ENCODE results near the gene DGCR8. TPM values are rescaled to one million over a fixed set of nuclear protein-coding genes. Genes with fewer than 3 reads are reported as not detected.

The DGCR8 gene
- total RNA-seq, 1 donor from 2014 or later: 29.0 TPM

DNA sequence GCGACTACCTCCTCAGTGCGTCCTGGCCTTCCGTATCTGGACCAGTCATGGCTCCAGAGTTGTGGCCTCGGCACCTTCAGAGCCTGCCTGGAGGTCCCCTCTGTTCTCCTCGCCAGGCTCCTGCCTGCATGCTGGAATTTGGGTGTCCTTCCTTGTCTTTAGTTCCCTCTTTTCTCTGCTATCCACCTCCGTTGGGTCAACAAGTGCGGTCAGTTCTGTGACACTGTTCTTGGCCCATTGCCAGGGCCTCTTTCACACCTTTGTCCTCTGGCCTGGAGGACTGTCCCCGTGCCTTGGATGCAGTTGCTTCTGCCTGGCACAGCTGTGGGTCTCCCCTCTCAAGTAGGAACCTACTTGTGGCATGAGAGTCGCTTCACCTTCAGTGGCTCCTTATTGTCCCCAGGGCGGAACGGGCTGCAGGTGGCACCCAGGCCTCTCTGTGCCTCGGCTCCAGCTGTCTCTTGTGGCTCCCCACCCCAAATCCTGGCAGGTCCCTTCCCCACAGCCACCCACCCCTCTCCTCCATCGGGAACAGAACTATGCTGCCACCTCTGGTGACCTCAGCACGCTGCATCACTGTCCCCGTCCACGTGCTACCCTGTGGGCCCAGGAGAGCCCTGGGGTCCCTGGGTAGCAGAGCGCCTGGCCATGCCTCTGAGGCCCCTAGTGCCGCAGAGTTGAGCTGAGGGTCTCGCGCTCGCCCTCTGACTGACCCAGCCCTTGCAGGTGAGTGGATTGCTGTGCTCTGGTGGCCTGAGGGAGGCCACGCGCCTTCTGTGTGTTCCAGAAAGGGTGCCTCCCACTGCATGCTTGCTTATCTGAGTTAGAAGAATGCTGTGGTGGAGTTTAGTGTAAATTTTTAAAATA is 4.7 kb downstream of the DGCR8 start:
- H3K27me3 ChIP-seq (ENCODE audit: insufficient read depth, low read length): no peaks in the 10 kb centered on the region
- no peak overlapping the region for H3K4me3 ChIP-seq (ENCODE audit: insufficient read depth, low read depth, low read length)
- no peak overlapping the region for H3K9ac ChIP-seq (ENCODE audit: low read length)
- H3K9me3 Mint-ChIP-seq (ENCODE audit: unreplicated experiment): no peaks in the 10 kb centered on the region
- H3K4me2 ChIP-seq (ENCODE audit: low read length): peak overlapping the region; percentile 46
- TF ChIP-seq EZH2 (IDR thresholded peaks at IDR 0.05; ENCODE audit: insufficient read depth, low read length): no peak
- TF ChIP-seq, protein P1, sequence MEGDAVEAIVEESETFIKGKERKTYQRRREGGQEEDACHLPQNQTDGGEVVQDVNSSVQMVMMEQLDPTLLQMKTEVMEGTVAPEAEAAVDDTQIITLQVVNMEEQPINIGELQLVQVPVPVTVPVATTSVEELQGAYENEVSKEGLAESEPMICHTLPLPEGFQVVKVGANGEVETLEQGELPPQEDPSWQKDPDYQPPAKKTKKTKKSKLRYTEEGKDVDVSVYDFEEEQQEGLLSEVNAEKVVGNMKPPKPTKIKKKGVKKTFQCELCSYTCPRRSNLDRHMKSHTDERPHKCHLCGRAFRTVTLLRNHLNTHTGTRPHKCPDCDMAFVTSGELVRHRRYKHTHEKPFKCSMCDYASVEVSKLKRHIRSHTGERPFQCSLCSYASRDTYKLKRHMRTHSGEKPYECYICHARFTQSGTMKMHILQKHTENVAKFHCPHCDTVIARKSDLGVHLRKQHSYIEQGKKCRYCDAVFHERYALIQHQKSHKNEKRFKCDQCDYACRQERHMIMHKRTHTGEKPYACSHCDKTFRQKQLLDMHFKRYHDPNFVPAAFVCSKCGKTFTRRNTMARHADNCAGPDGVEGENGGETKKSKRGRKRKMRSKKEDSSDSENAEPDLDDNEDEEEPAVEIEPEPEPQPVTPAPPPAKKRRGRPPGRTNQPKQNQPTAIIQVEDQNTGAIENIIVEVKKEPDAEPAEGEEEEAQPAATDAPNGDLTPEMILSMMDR (IDR thresholded peaks at IDR 0.05; ENCODE audit: insufficient read depth, low read depth, low read length): peak; percentile 6
- H3K4me1 ChIP-seq (ENCODE audit: insufficient read depth, low read length): peaks cover 17% of the 10 kb centered on the region
- FAIRE-seq: no peak
- peak overlapping the region; percentile 66 for H3K4me3 Mint-ChIP-seq (ENCODE audit: unreplicated experiment)
- peaks cover 31% of the 10 kb centered on the region for H3K4me1 Mint-ChIP-seq (ENCODE audit: low read depth, unreplicated experiment)
- H3K27ac ChIP-seq (ENCODE audit: low read depth, low read length): no peak overlapping the region
- H2AFZ ChIP-seq (ENCODE audit: low read depth, low read length): no peak overlapping the region
- peaks cover 18% of the 10 kb centered on the region for H3K36me3 Mint-ChIP-seq (ENCODE audit: low read depth, unreplicated experiment)
- peaks cover 84% of the 10 kb centered on the region for H4K20me1 ChIP-seq (ENCODE audit: insufficient read depth, low read length)
- peaks cover 93% of the 10 kb centered on the region for H3K79me2 ChIP-seq (ENCODE audit: insufficient read depth, low read length)
- no peak for DNase-seq (ENCODE audit: low read depth)
- H3K27ac Mint-ChIP-seq (ENCODE audit: unreplicated experiment): no peak overlapping the region
- H3K9me3 ChIP-seq (ENCODE audit: insufficient read depth, low read depth, low read length): no peaks in the 10 kb centered on the region
- peaks cover 30% of the 10 kb centered on the region for H3K36me3 ChIP-seq (ENCODE audit: insufficient read depth, low read length)
- no peaks in the 10 kb centered on the region for H3K27me3 Mint-ChIP-seq (ENCODE audit: low read depth, unreplicated experiment)

- TF ChIP-seq, protein P1 (IDR thresholded peaks at IDR 0.05; ENCODE audit: insufficient read depth, low read depth, low read length): no peak
- no peak for TF ChIP-seq EZH2 (IDR thresholded peaks at IDR 0.05; ENCODE audit: insufficient read depth, low read length)
- no peak overlapping the region for H3K9ac ChIP-seq (ENCODE audit: low read length)
- H3K9me3 ChIP-seq (ENCODE audit: insufficient read depth, low read depth, low read length): no peaks in the 10 kb centered on the region
- peaks cover 99% of the 10 kb centered on the region for H3K79me2 ChIP-seq (ENCODE audit: insufficient read depth, low read length)
- no peaks in the 10 kb centered on the region for H3K27me3 Mint-ChIP-seq (ENCODE audit: low read depth, unreplicated experiment)
- no peak overlapping the region for H3K4me2 ChIP-seq (ENCODE audit: low read length)
- H3K4me1 Mint-ChIP-seq (ENCODE audit: low read depth, unreplicated experiment): peaks cover 31% of the 10 kb centered on the region
- no peak overlapping the region for H2AFZ ChIP-seq (ENCODE audit: low read depth, low read length)
- no peak overlapping the region for H3K27ac ChIP-seq (ENCODE audit: low read depth, low read length)
- no peak for DNase-seq (ENCODE audit: low read depth)
- peaks cover 38% of the 10 kb centered on the region for H3K36me3 ChIP-seq (ENCODE audit: insufficient read depth, low read length)
- H4K20me1 ChIP-seq (ENCODE audit: insufficient read depth, low read length): peaks cover 93% of the 10 kb centered on the region
- no peak for FAIRE-seq
- no peaks in the 10 kb centered on the region for H3K9me3 Mint-ChIP-seq (ENCODE audit: unreplicated experiment)
- H3K4me1 ChIP-seq (ENCODE audit: insufficient read depth, low read length): peaks cover 17% of the 10 kb centered on the region
- H3K4me3 Mint-ChIP-seq (ENCODE audit: unreplicated experiment): no peak overlapping the region
- no peak overlapping the region for H3K4me3 ChIP-seq (ENCODE audit: insufficient read depth, low read depth, low read length)
- peaks cover 23% of the 10 kb centered on the region for H3K36me3 Mint-ChIP-seq (ENCODE audit: low read depth, unreplicated experiment)
- H3K27ac Mint-ChIP-seq (ENCODE audit: unreplicated experiment): no peak overlapping the region
- no peaks in the 10 kb centered on the region for H3K27me3 ChIP-seq (ENCODE audit: insufficient read depth, low read length)
These were observed 5.6 kb downstream of the DGCR8 start for GRCh38 chr22:20085651-20086050.

DNA sequence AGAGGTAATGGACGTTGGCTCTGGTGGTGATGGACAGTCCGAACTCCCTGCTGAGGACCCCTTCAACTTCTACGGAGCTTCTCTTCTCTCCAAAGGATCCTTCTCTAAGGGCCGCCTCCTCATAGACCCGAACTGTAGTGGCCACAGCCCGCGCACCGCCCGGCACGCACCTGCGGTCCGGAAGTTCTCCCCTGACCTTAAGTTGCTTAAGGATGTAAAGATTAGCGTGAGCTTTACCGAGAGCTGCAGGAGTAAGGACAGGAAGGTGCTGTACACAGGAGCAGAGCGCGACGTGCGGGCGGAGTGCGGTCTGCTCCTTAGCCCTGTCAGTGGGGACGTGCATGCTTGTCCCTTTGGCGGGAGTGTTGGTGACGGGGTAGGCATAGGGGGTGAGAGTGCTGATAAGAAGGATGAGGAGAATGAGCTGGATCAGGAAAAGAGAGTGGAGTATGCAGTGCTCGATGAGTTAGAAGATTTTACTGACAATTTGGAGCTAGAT is 6.1 kb downstream of the DGCR8 start:
- no peak overlapping the region for H2AFZ ChIP-seq (ENCODE audit: low read depth, low read length)
- peaks cover 14% of the 10 kb centered on the region for H3K4me1 ChIP-seq (ENCODE audit: insufficient read depth, low read length)
- Mint-ChIP-seq H3K4me1 (ENCODE audit: low read depth, unreplicated experiment) (peaks cover 30% of the 10 kb centered on the region), H3K9me3 (ENCODE audit: unreplicated experiment) (no peaks in the 10 kb centered on the region), H3K36me3 (ENCODE audit: low read depth, unreplicated experiment) (peaks cover 26% of the 10 kb centered on the region), H3K27ac (ENCODE audit: unreplicated experiment) (no peak overlapping the region), H3K4me3 (ENCODE audit: unreplicated experiment) (no peak overlapping the region), H3K27me3 (ENCODE audit: low read depth, unreplicated experiment) (no peaks in the 10 kb centered on the region)
- peaks cover 97% of the 10 kb centered on the region for H4K20me1 ChIP-seq (ENCODE audit: insufficient read depth, low read length)
- no peaks in the 10 kb centered on the region for H3K9me3 ChIP-seq (ENCODE audit: insufficient read depth, low read depth, low read length)
- peaks cover 43% of the 10 kb centered on the region for H3K36me3 ChIP-seq (ENCODE audit: insufficient read depth, low read length)
- TF ChIP-seq EZH2 (IDR thresholded peaks at IDR 0.05; ENCODE audit: insufficient read depth, low read length): no peak
- TF ChIP-seq, protein P1 (IDR thresholded peaks at IDR 0.05; ENCODE audit: insufficient read depth, low read depth, low read length): no peak
- H3K4me2 ChIP-seq (ENCODE audit: low read length): no peak overlapping the region
- H3K9ac ChIP-seq (ENCODE audit: low read length): no peak overlapping the region
- no peak overlapping the region for H3K4me3 ChIP-seq (ENCODE audit: insufficient read depth, low read depth, low read length)
- H3K27ac ChIP-seq (ENCODE audit: low read depth, low read length): no peak overlapping the region
- peaks cover 98% of the 10 kb centered on the region for H3K79me2 ChIP-seq (ENCODE audit: insufficient read depth, low read length)
- H3K27me3 ChIP-seq (ENCODE audit: insufficient read depth, low read length): no peaks in the 10 kb centered on the region
- FAIRE-seq (no peak), DNase-seq (ENCODE audit: low read depth) (no peak)

All from astrocyte (in vitro differentiated cells and primary cell).